ENCODE results near the gene LIPG. TPM values are rescaled to one million over a fixed set of nuclear protein-coding genes. Genes with fewer than 3 reads are reported as not detected.
"Not testable (repeated sequence)": the region's sequence is repeated elsewhere in the genome, so short reads cannot be mapped to it uniquely, and the experiment has no call there.

Gene LIPG
- total and polyA plus RNA-seq, 9 of the 15 experiments (the other 6 are each of a cell fraction or from before 2014, with no cell fraction given), result 0.76 to 1.8 (median 1.3) TPM

- TF ChIP-seq CHD7 (IDR thresholded peaks at IDR 0.05; ENCODE audit: low read depth, low read length), result no peak
Observed at GRCh38 chr18:49584394-49584793, 22.5 kb downstream of the LIPG start (continued).

- BruUV-seq (replicated peaks); H3K27ac ChIP-seq (ENCODE audit: extremely low read depth, low read depth, low read length); H3K9me3 ChIP-seq (replicated peaks; ENCODE audit: control insufficient read depth, insufficient read depth, low read depth, low read length); H3K9ac ChIP-seq (ENCODE audit: insufficient read depth in 1 of 2, low read depth in 2 of 2, low read length in 2 of 2); DNase-seq (ENCODE audit: extremely low read depth in 1 of 4, low spot score in 3 of 4); H3K36me3 ChIP-seq (ENCODE audit: control insufficient read depth, insufficient read depth, low read length); in situ Hi-C loops (cut with MboI); H3K4me1 ChIP-seq (replicated peaks in 1 of 2; ENCODE audit: control insufficient read depth in 2 of 2, insufficient read depth in 2 of 2, low read length in 2 of 2); FAIRE-seq; H2AFZ ChIP-seq (ENCODE audit: low read depth, low read length); H3K4me2 ChIP-seq (ENCODE audit: insufficient read depth, low read length); H3K9me1 ChIP-seq (ENCODE audit: control insufficient read depth, insufficient read depth, low read length); ATAC-seq; H4K20me1 ChIP-seq (replicated peaks; ENCODE audit: control insufficient read depth, insufficient read depth, low read length); POLR2A ChIA-PET; intact Hi-C loops (cut with micrococcal nuclease); H3K4me3 ChIP-seq; CTCF ChIA-PET (ENCODE audit: low intra/inter-chr PET ratio); H3K79me2 ChIP-seq (ENCODE audit: control insufficient read depth, insufficient read depth, low read length): not testable (repeated sequence)
- 83% methylated on average over 1 of the region's 4 CpGs for WGBS (ENCODE audit: insufficient coverage, low coverage, missing lambda C conversion rate)
- peaks cover 0 to 41% of the 10 kb centered on the region in 2 experiments; a peak in 3 of 5 replicates for H3K27me3 ChIP-seq (ENCODE audit: control insufficient read depth in 2 of 2, insufficient read depth in 2 of 2, low read length in 2 of 2)
Observed at GRCh38 chr18:49584951-49585350, 23.1 kb downstream of the LIPG start.

All from K562 (cell line).